GM23248 (cell line): ENCODE data around the gene PRRG2.

Experiments
- EZH2 ChIP-seq: fragments of 200-600 bp; sonication (generic); IDR thresholded peaks from 2 replicates; pipeline ENCODE4 v1.6.1; 2018; ENCODE audit warnings: antibody characterized with exemption, mild to moderate bottlenecking; ENCODE audit not compliant: insufficient read depth, poor library complexity, severe bottlenecking
- EZH2phosphoT487 ChIP-seq: fragments of 200-600 bp; sonication (generic); IDR thresholded peaks from 2 replicates; pipeline ENCODE4 v1.6.1; 2018; ENCODE audit warnings: antibody characterized with exemption, moderate library complexity, mild to moderate bottlenecking, low read depth; ENCODE audit not compliant: insufficient read depth

- TF ChIP-seq EZH2 (no peak), EZH2phosphoT487 (no peak)
Measured at GRCh38 chr19:49624967-49625910, 44.1 kb downstream of the PRRG2 start.
